NCI-H2081 (cell line): ENCODE results near the gene TTC28.

Experiments used
- DNase-seq, 2 experiments: peaks; one replicate each; lab custom pipeline; 2025; lab: John Stamatoyannopoulos, UW

TTC28 gene

DNA sequence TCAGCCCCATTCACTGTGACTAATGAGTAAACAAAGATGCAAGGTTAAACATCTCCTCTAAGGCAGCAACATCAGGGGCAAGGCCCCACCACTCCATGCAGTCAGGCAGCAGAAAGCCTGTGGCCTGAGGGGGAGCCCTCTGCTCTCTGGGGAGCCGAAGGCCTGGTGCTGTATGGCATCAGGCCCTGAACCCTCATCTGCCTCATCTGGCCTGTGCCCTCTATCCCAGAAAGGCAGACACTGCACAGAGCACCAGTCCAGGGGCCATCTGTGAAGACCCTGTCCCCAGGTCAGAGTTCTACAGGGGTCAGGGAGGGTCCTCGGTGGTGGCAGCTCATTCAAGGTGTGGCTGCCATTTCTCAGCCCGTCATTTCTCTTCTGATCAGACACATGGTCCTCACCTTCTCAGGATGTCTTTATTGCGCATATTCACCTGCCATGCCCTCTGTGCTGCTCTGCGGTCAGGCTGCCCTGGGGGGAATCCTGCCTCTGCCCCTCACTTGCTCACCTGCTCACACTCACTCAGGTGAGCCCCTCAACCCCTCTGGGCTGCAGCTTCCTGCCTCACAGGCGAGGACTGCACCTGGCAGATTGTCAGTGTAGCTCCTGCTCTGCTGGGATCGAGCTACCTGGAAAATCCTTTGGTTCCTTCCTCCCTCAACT is 657.5 kb downstream of the TTC28 start:
- DNase-seq = no peak

GRCh38 chr22:28021116-28021997 is 658.3 kb downstream of the TTC28 start:
- no peak for DNase-seq

DNA sequence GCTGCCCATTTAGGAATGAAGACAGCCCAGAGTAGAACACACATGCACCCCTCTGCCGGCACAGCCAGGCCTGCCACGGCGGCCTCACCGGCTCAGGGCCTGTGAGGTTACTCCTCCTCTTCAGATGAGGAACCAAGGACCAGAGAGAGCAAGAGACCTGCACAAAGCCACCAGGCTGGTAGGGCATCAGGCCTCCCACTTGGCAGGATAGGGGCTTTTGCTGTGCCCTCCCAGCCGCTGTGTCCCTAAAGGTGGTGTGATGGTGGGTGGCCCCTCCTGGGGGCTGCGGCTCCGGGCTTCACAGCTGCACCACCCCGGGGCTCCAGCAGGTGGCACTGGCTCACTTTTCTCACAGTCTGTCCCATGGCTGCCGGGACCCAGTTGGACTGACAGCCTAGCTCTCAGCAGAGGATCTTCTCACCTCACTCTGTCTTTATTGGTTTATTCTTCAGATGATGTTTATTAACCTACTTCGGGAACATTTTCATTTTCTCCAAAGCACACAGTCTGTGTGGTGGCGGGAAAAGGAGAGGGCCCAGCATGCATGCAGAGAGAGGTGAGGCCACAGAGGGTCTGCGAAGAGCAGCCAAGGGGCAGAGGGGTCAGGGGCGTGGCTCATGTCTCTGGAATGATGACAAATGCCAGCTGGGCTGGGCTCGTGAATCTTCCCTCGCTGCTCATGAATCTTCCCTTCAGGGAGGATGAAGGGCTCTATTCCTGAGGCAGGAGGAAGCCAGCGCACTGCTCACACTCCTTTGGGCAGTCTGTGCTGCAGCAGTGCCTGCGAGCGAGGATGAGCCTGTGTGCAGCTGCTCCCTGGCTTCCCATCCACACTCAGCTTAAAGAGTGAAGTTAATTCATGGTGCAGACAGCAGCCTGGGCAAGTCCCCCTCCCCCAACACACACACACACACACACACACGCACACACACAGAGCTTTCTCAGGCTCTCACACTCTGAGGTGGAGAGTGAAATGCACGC is 659.5 kb downstream of the TTC28 start:
- DNase-seq = peak; percentile 21 to 30

DNA sequence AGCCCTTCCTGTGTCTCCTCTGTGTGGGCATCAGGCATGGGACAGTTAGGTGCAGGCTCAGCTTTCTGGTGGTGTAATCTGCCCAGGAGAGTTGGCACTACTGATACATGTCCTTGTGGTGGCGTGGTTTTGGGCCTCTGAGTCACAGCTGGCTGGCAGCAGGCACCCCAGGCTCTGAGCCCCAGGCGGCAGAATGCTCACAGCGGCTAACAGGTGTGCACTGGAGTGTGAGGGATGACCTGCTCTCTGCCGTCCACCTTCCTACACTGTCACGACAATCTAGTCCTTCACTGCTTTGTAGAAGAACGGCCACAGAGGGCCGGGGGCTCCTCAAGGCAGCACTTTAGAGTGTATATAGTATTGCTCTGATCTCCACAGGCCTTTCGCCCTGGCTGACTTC is 660.3 kb downstream of the TTC28 start:
- DNase-seq = no peak

DNA sequence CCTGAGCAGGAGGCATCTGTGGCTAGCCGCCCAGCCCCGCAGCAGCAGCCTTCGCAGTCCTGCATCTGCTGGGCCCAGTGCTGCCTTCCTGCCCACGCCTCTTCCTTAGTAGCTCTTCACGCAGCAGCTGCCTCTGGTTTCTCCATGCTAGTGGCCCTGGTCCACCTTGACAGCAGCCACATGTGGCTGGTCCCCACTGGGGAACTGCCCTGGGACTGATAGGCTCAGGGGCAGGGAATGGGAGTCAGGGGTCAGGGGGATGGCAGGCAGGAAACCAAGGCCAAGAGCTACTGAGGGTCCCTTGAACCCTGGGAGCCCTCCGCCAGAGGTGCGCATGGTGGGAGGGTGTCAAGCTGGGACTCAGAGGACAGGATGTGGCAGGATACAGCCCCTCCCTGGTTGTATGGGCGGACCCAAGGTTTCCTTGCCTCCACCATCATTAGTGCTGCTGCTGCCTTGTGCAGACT is 661.1 kb downstream of the TTC28 start:
- DNase-seq = no peak

DNA sequence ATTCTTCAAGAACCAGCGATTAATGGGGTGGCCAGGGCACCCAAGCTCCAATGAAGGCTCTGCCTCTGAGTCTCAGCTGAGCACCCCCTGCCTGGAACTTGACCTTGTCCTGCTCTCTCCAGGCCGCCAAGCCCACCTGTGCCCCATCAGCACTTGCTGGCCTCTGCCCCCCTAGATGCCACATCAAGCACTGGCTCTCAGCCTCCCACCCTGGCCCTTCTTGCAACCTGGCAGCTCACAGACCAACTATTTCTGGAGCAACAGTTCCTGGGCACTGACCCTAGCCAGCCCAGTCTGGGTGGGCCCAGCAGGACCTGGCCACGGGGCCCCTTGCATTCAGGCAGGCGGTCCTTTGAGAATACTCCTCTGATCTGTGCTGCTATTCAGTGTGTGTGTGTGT is 661.8 kb downstream of the TTC28 start:
- DNase-seq = no peak

GRCh38 chr22:28017558-28017820 is 662.2 kb downstream of the TTC28 start:
- no peak for DNase-seq

- DNase-seq = no peak
These were observed 662.7 kb downstream of the TTC28 start for GRCh38 chr22:28016781-28017557.

DNA sequence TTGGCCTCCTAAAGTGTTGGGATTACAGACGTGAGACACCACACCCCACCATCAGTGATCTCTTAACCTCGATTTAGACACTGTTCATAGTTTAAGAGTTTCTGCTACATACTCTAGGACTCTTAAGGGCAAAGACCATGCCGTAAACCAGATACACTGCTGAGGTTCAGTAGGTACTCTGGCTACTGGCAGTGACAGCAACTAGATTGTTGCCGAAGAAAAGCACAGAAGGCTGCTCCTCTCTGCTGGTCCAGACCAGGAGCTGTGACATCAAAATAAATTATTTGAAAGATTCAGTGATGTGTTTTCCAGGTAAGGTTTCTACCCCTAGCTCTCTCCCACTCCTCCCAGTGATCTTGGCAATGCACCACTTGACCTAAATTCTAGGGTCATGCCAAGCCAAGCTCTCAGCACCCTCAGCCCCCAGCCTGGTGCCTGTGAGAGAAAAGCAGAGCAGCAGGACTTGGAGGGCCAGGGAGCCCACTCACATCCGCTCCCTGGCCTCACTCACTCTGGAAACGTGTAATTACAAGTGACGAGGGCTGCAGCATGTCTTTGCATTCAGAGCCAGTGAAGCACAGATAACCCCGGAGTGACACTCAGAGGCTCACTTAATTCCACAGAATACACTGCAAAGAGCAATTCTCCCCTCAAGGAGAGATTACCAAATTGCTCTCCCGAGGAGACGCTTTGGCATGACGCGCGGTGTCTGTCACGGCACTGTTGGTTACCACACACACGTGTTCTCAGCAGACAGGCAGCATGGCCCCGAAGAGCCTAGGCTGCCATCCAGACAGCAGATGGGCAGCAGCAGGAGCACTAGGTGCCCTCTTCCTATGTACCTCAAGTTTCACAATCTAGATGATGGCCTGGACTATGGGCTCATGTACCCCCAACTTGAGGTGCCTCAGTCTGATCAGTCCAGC is 663.7 kb downstream of the TTC28 start:
- no peak for DNase-seq

DNA sequence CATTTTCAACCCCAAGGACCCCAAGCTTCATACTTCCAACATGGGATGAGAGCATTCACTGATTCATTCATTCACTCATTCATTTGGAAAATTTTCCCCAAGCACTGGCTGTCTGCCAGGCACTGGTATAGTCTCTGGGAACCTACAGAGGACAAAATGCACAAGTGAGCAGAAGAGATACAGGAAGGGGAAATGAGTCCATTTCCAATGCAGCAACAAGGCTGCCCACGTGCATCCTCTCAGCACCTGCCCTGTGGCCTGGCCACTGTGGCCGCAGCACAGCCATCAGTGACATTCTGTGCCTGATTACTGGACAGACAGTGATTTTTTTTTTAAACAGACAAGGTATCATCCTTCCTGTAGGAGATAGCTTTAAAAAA is 664.6 kb downstream of the TTC28 start:
- peak; percentile 9 to 12 for DNase-seq

- DNase-seq = peak; percentile 68 to 85
These were observed 665.2 kb downstream of the TTC28 start for GRCh38 chr22:28014211-28015045.

- DNase-seq = no peak
These were observed 666.0 kb downstream of the TTC28 start for GRCh38 chr22:28013611-28014010.

DNA sequence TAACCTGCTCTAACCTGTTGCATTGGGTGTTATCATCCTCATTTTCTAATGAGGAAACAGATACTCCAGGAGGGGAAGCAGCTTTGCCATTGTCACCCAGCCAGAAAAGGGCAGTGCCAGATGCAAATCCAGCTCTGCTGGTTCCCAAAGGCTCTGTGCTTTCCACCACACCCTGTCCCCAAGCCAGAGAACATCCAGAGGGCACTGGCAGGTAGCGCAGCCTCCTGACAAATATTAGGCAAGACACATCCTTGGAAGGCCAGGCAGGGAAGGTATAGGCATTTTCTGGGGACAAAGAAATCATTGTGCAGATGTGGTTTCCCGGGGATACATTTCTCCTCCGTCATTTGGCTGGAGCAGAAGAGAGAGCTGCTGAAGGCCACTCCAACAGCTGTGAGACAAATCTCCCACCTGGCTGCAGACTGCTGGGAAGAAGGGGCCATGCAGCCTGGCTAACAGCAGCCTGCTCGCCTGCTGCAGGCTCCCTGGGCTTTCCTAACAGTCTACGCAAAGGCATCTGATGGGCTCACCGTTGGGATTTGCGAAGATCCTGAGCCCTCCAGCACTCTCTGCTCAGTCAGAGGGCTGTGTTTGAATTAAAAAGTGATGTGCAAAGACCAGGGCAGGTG is 666.7 kb downstream of the TTC28 start:
- no peak for DNase-seq

GRCh38 chr22:28009272-28009827 is 670.3 kb downstream of the TTC28 start:
- DNase-seq = peak; percentile 55 to 57

GRCh38 chr22:28008649-28009048 is 671.0 kb downstream of the TTC28 start:
- no peak for DNase-seq

- no peak for DNase-seq
These were observed 671.6 kb downstream of the TTC28 start for GRCh38 chr22:28008056-28008455.

DNA sequence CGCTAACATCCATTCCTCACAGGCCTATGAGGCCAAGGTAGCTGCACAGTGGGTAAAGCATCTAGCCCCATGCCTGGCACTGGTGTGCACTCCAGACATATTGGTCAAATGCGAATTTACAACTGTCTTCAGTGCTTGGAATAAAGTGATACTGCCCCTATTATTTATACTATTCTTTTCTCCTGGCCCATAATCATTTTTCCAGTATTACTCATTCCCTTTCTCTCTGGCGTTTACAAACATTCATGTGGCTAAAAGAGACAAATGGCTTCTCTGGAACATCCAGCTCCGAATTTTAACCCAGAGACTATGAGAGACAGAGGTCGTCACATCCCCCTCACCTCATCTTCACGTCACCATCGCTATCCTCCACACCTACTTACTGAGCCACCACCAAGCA is 673.4 kb downstream of the TTC28 start:
- no peak for DNase-seq

- no peak for DNase-seq
These were observed 674.1 kb downstream of the TTC28 start for GRCh38 chr22:28005513-28005912.

GRCh38 chr22:28004021-28004420 is 675.6 kb downstream of the TTC28 start:
- no peak for DNase-seq
